ENCODE measurements around the gene INHBC.
"Not testable (repeated sequence)": the region's sequence is repeated elsewhere in the genome, so short reads cannot be mapped to it uniquely, and the experiment has no call there.

The INHBC gene

DNA sequence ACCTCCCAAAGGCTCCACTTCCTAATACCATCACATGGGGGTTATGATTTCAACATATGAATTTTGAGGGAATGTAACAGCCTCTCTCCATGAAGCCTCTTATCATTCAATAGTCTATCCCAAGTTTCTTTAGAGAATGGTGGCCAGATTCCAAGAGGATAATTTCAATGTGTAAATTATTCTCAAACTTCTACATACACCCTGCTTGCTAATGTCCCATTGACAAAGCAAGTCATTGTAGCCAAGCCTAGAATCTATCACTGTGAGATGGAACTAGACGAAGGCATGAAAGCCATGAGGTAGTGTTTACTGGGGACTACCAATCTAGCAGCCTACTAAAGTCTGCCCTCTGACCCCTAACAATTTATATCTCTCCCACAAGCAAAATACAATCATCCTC, 3.8 kb downstream of the INHBC start:
- TF ChIP-seq, protein P1, sequence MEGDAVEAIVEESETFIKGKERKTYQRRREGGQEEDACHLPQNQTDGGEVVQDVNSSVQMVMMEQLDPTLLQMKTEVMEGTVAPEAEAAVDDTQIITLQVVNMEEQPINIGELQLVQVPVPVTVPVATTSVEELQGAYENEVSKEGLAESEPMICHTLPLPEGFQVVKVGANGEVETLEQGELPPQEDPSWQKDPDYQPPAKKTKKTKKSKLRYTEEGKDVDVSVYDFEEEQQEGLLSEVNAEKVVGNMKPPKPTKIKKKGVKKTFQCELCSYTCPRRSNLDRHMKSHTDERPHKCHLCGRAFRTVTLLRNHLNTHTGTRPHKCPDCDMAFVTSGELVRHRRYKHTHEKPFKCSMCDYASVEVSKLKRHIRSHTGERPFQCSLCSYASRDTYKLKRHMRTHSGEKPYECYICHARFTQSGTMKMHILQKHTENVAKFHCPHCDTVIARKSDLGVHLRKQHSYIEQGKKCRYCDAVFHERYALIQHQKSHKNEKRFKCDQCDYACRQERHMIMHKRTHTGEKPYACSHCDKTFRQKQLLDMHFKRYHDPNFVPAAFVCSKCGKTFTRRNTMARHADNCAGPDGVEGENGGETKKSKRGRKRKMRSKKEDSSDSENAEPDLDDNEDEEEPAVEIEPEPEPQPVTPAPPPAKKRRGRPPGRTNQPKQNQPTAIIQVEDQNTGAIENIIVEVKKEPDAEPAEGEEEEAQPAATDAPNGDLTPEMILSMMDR (IDR thresholded peaks at IDR 0.05; ENCODE audit: insufficient read depth, missing control alignments) = no peak
- no peak for FAIRE-seq
- DNase-seq (ENCODE audit: insufficient read length, low spot score) = no peak

DNA sequence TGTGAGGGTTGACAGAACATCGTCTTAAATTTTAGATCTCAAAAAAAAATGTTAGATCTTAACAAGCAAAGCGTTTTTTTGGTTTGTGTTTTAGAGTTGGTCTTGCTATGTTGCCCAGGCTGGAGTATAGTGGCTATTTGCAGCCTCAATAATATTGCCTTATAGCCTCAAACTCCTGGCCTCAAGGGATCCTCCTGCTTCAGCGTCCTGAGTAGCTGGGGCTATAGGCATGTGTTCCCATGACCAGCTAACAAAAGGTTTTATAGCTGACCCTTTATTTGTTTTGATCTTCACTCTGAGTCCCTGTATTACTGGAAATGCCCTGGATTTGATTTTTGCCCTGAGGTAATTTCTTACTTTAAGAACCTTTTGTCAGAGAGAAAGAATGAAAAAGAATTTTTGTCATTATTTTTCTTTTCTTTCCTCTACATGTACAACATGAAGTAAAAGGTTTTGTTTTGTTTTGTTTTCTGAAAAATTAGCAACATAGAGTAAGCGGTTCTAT, 5.2 kb downstream of the INHBC start:
- FAIRE-seq (no peak), DNase-seq (ENCODE audit: insufficient read length, low spot score) (no peak)
- TF ChIP-seq, protein P1 (IDR thresholded peaks at IDR 0.05; ENCODE audit: insufficient read depth, missing control alignments) = no peak

DNA sequence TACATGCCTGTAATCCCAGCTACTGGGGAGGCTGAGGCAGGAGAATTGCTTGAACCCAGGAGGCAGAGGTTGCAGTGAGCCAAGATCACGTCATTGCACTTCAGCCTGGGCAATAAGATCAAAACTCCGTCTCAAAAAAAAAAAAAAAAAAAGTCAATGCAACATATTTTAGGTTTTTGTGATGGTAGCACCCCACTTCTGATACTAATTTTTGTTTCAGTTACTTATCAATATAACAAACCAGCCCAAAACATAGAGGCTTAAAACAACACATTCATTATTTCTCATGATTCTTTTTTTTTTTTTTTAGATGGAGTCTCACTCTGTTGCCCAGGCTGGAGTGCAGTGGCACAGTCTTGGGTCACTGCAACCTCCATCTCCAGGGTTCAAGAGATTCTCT, 6.8 kb downstream of the INHBC start:
- DNase-seq (ENCODE audit: insufficient read length, low spot score) = not testable (repeated sequence)

DNA sequence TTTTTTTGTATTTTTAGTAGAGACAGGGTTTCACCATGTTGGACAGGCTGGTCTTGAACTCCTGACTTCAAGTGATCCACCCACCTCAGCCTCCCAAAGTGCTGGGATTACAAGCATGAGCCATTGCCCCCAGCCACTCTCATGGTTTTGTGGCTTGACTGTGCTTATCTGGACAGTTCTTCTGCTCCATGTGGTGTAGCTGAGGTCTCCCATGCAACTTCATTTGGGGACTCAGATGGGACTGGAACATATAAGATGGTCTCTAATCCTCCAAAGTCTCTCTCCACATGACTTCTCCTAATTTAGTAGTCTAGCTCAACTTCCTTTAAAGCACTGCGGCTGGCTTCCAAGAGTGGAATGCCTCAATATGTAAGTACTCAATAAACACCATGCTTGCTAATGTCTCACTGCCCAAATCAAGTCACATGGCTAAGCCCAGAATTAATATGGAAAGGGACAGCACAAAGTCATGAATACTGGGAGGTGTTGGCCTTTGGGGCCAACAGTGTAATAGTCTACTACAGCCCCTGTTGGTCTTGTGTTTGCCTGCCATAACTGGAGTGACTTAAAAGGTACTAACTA, 7.4 kb downstream of the INHBC start:
- no peak for FAIRE-seq

More for the DNA sequence above, 6.8 kb downstream of the INHBC start:
- not testable (repeated sequence) for FAIRE-seq

DNA sequence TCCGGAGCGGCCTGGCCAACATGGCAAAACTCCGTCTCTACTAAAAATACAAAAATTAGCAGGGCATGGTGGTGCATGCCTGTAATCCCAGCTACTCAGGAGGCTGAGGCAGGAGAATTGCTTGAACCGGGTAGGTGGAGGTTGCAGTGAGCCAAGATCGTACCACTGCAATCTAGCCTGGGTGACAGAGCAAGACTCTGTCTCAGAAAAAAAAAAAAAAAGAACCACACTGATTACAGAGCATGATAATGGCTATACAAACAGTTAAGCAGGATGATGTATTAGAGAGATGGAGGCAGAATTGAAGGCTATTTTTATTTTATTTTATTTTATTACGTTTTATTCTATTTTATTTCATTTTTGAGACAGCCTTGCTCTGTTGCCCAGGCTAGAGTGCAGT, 9.8 kb downstream of the INHBC start:
- FAIRE-seq; DNase-seq (ENCODE audit: insufficient read length, low spot score): not testable (repeated sequence)

More for the DNA sequence above, 7.4 kb downstream of the INHBC start:
- DNase-seq (ENCODE audit: insufficient read length, low spot score) = no peak
- TF ChIP-seq, protein P1 (IDR thresholded peaks at IDR 0.05; ENCODE audit: insufficient read depth, missing control alignments) = no peak

DNA sequence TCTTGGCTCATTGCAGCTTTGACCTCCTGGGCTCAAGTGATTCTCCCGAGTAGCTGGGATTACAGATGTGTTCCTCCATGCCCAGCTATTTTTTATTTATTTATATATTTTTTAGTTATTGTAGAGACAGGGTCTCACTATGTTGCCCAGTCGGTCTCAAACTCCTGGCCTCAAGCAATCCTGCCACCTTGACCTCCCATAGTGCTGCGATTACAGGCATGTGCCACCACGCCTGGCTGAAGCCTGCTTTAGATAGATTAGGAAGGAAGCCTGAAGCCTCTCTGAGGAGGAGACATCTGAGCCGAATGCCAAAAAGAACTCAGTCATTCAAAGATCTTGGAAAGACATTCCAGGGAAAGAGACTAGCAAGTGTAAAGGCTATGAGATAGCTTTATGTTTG, 10.2 kb downstream of the INHBC start:
- DNase-seq (ENCODE audit: insufficient read length, low spot score) (no peak), FAIRE-seq (no peak)
- TF ChIP-seq, protein P1 (IDR thresholded peaks at IDR 0.05; ENCODE audit: insufficient read depth, missing control alignments) = no peak

DNA sequence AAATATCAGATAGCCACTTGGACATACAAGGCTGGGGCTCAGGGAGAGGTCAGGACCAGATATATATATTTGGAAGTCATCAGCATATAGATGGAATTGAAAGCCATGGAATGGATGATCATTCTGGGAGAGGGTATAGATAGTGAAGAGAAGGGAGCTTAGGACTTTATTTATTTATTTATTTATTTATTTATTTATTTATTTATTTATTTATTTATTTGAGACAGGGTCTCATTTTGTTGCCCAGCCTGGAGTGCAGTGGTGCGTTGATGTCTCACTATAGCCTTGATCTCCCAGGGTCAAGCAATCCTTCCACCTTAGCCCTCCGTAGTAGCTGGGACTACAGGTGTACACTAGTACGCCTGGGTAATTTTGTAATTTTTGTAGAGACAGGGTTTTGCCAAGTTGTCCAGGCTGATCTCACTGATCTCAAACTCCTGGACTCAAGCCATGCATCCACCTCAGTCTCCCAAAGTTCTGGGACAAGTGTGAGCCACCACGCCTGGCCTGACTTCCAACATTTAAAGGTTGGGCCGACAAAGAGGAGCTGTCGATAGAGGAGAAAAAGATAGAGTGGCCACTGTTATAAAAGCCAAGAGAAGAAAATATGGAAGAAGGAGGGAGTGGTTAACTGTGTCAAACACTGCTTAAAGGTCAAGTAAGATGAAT, 11.8 kb downstream of the INHBC start:
- DNase-seq (ENCODE audit: insufficient read length, low spot score) = no peak
- no peak for FAIRE-seq
- TF ChIP-seq, protein P1 (IDR thresholded peaks at IDR 0.05; ENCODE audit: insufficient read depth, missing control alignments) = no peak

DNA sequence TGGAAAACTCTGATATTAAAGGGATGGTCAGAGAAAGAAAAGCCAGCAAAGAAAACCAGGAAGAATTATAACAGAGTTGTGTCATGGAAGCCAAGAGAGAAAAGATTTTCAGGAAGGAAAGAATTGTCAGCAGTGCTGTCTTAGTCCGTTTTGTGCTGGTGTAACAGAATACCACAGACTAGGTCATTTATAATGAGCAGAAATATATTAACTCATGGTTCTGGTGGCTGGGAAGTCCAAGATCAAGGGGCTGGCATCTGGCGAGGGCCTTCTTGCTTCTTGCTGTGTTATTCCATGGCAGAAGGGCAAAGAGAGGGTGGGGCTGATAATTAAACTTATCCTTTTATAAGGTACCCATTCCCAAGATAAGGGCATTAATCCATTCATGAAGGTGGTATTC, 14.1 kb downstream of the INHBC start:
- TF ChIP-seq, protein P1 (IDR thresholded peaks at IDR 0.05; ENCODE audit: insufficient read depth, missing control alignments) = no peak
- FAIRE-seq = no peak
- DNase-seq (ENCODE audit: insufficient read length, low spot score) = no peak

All from D721Med (cell line).